Measurements from ENCODE around the gene ZNF423.

ZNF423 gene

DNA sequence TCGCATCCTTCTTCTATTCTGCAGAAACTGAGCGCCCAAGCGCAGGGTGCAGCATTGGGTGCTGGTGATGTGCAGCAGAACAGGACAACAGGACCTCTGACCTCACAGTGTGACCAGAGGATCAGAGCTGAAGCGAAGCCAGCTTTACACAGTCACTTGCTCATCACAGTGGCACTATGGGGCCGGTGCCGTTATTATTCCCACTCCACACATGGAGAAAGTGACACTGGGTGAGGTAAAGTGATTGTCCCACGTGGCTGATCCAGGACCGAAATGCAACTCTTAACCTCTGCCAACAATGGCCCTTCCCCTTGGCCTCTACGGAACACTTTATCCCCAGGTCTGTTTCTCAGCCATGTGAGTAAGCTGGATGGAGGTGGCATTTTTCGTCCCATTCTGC, 311.1 kb downstream of the ZNF423 start:
- TF ChIP-seq, protein P1, sequence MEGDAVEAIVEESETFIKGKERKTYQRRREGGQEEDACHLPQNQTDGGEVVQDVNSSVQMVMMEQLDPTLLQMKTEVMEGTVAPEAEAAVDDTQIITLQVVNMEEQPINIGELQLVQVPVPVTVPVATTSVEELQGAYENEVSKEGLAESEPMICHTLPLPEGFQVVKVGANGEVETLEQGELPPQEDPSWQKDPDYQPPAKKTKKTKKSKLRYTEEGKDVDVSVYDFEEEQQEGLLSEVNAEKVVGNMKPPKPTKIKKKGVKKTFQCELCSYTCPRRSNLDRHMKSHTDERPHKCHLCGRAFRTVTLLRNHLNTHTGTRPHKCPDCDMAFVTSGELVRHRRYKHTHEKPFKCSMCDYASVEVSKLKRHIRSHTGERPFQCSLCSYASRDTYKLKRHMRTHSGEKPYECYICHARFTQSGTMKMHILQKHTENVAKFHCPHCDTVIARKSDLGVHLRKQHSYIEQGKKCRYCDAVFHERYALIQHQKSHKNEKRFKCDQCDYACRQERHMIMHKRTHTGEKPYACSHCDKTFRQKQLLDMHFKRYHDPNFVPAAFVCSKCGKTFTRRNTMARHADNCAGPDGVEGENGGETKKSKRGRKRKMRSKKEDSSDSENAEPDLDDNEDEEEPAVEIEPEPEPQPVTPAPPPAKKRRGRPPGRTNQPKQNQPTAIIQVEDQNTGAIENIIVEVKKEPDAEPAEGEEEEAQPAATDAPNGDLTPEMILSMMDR (IDR thresholded peaks at IDR 0.05; ENCODE audit: insufficient read depth, low read length, poor library complexity, severe bottlenecking) = no peak
- H3K27me3 ChIP-seq (replicated peaks; ENCODE audit: control insufficient read depth, insufficient read depth, low read length) = no peaks in the 10 kb centered on the region; the same call in 1 of the 2 replicates

GRCh38 chr16:49543631-49543946, 312.3 kb downstream of the ZNF423 start:
- no peaks in the 10 kb centered on the region for H3K36me3 ChIP-seq (ENCODE audit: control insufficient read depth, insufficient read depth, low read length)
- DNase-seq (ENCODE audit: extremely low read depth, insufficient read length) = no peak
- H3K4me3 ChIP-seq (replicated peaks; ENCODE audit: low read depth, low read length) = no peak overlapping the region
- TF ChIP-seq, protein P1 (IDR thresholded peaks at IDR 0.05; ENCODE audit: insufficient read depth, low read length, poor library complexity, severe bottlenecking) = no peak
- no peaks in the 10 kb centered on the region; the same call in 1 of the 2 replicates for H3K27me3 ChIP-seq (replicated peaks; ENCODE audit: control insufficient read depth, insufficient read depth, low read length)

More for the DNA sequence above, 311.1 kb downstream of the ZNF423 start:
- H3K36me3 ChIP-seq (ENCODE audit: control insufficient read depth, insufficient read depth, low read length) = no peaks in the 10 kb centered on the region
- H3K4me3 ChIP-seq (replicated peaks; ENCODE audit: low read depth, low read length) = no peak overlapping the region
- DNase-seq (ENCODE audit: extremely low read depth, insufficient read length) = no peak

DNA sequence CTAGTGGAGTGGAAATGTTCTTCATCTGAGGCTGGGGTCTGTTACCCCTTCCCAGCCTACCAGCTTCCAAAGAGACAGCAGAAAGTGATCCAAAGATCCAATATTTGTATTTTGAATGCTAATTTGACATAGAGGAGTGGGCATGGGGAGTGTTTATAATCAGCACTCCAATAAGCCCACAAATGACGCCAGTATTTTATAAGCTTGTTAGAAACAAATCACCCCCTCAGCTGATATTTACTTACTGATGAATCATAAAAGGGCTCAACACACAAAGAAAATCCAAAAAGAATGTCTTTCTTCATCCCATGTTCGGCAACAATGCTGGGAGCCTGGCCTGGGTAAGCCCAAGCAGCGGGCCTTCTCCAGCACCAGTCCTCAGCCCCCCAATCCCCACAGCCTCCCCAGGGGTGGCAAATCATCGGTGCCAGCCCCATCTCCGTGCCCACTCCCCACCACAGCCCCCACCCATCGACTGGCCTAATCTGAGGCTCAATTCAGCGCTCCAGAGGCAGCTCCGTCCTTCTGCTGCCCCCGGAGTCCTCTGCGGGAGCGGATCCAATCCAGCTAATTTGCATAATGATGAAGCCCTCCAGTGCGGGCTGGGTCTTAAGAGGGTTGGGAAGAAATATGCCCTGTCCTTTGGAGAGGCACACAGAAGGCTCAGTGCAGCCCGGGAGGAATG, 312.8 kb downstream of the ZNF423 start:
- Histone ChIP-seq H3K36me3 (ENCODE audit: control insufficient read depth, insufficient read depth, low read length) (no peaks in the 10 kb centered on the region), H3K4me3 (replicated peaks; ENCODE audit: low read depth, low read length) (no peak overlapping the region), H3K27me3 (replicated peaks; ENCODE audit: control insufficient read depth, insufficient read depth, low read length) (no peaks in the 10 kb centered on the region; the same call in 1 of the 2 replicates)
- TF ChIP-seq, protein P1 (IDR thresholded peaks at IDR 0.05; ENCODE audit: insufficient read depth, low read length, poor library complexity, severe bottlenecking) = no peak
- no peak for DNase-seq (ENCODE audit: extremely low read depth, insufficient read length)

DNA sequence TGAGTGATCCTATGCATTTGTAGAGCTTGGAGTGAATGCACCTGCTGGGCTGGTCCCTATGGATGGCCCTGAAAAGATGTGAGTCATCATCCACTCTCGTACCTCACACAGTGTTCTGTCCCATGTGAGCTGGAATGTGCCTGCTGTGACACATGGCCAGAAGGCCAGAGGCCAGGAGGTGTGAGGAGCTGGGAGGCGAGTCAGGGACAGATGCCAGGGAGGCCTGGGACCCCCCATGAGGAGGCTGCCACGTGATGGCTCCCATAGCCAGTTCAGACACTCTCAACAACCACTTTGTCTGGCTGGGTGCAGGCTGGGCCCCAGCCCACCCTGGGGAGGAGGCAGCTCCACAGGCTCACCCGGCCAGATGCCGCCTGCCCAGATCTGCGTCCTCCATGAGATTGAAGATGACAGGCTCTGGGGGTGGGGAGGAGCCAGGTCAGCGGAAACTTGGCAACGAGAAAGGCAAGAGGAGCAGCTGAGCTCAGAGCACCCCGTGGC, 313.5 kb downstream of the ZNF423 start:
- no peak for DNase-seq (ENCODE audit: extremely low read depth, insufficient read length)
- Histone ChIP-seq H3K4me3 (replicated peaks; ENCODE audit: low read depth, low read length) (no peak overlapping the region), H3K36me3 (ENCODE audit: control insufficient read depth, insufficient read depth, low read length) (no peaks in the 10 kb centered on the region), H3K27me3 (replicated peaks; ENCODE audit: control insufficient read depth, insufficient read depth, low read length) (no peaks in the 10 kb centered on the region; the same call in 1 of the 2 replicates)
- TF ChIP-seq, protein P1 (IDR thresholded peaks at IDR 0.05; ENCODE audit: insufficient read depth, low read length, poor library complexity, severe bottlenecking) = no peak

- Histone ChIP-seq H3K36me3 (ENCODE audit: control insufficient read depth, insufficient read depth, low read length) (no peaks in the 10 kb centered on the region), H3K4me3 (replicated peaks; ENCODE audit: low read depth, low read length) (no peak overlapping the region), H3K27me3 (replicated peaks; ENCODE audit: control insufficient read depth, insufficient read depth, low read length) (no peaks in the 10 kb centered on the region)
- TF ChIP-seq, protein P1 (IDR thresholded peaks at IDR 0.05; ENCODE audit: insufficient read depth, low read length, poor library complexity, severe bottlenecking) = no peak
- DNase-seq (ENCODE audit: extremely low read depth, insufficient read length) = no peak
Measured at GRCh38 chr16:49540836-49541235, 315.1 kb downstream of the ZNF423 start.
